Natural killer cell (primary cell): Measurements from ENCODE around the gene SLC26A3. TPM values are rescaled to one million over a fixed set of nuclear protein-coding genes. Genes with fewer than 3 reads are reported as not detected.

Experiments
- ATAC-seq, 3 donors: fragments of 150-1000 bp in 2 of 3; fragments of 200-7000 bp in 1 of 3; cut with Tn5 transposase; 1 replicate in 1 of 3; 2 replicates in 2 of 3; pipeline ENCODE4 v1.10.0; 2021; ENCODE audit warnings: mild to moderate bottlenecking in 2 of 3, moderate library complexity in 2 of 3
- DNase-seq, 2 donors: peaks; one replicate each; pipeline versions ENCODE4 v3.0.0 to v3.0.0-alpha.2; 2013 to 2021; ENCODE audit warnings: mixed read lengths in 1 of 2
- H3K27ac ChIP-seq: one replicate; pipeline ENCODE4 v1.5.1; 2013; ENCODE audit warnings: mild to moderate bottlenecking, low read length
- H3K27me3 ChIP-seq: one replicate; pipeline ENCODE4 v1.6.1; 2013; ENCODE audit warnings: low read length; ENCODE audit not compliant: control insufficient read depth, insufficient read depth
- H3K36me3 ChIP-seq: one replicate; pipeline ENCODE4 v1.6.1; 2013; ENCODE audit warnings: low read length; ENCODE audit not compliant: control insufficient read depth, insufficient read depth
- H3K4me1 ChIP-seq: one replicate; pipeline ENCODE4 v1.6.1; 2013; ENCODE audit warnings: low read length; ENCODE audit not compliant: control insufficient read depth, insufficient read depth
- H3K4me3 ChIP-seq: one replicate; pipeline ENCODE4 v1.5.1; 2013; ENCODE audit warnings: low read length
- H3K9me3 ChIP-seq: one replicate; pipeline ENCODE4 v1.6.1; 2013; ENCODE audit warnings: low read length; ENCODE audit not compliant: control insufficient read depth, insufficient read depth
- H3K27ac Mint-ChIP-seq, 2 donors: one replicate each; pipeline ENCODE4 v1.8.0; 2022; ENCODE audit warnings: mild to moderate bottlenecking in 2 of 2, mixed read lengths in 2 of 2, moderate library complexity in 1 of 2
- H3K27me3 Mint-ChIP-seq, 2 donors: one replicate each; pipeline ENCODE4 v1.8.0; 2022; ENCODE audit warnings: low read depth in 2 of 2, mixed read lengths in 2 of 2
- H3K36me3 Mint-ChIP-seq: one replicate; pipeline ENCODE4 v1.8.0; 2022; ENCODE audit warnings: mixed read lengths
- H3K4me1 Mint-ChIP-seq, 2 donors: one replicate each; pipeline ENCODE4 v1.8.0; 2022; ENCODE audit warnings: mixed read lengths in 2 of 2
- H3K4me3 Mint-ChIP-seq: one replicate; pipeline ENCODE4 v1.8.0; 2022; ENCODE audit warnings: mild to moderate bottlenecking, moderate library complexity, mixed read lengths
- H3K9me3 Mint-ChIP-seq, 2 donors: one replicate each; pipeline ENCODE4 v1.8.0; 2022; ENCODE audit warnings: mixed read lengths in 2 of 2
- WGBS: methylation state at CpG from one replicate; pipeline ENCODE4 v1.1.7; 2013; ENCODE audit warnings: missing lambda C conversion rate; ENCODE audit not compliant: insufficient coverage; 5-methylcytosine and 5-hydroxymethylcytosine counted together
- intact Hi-C: fragments of 100-400 bp; cut with micrococcal nuclease; formaldehyde crosslinking; loops from one replicate; pipeline ENCODE4 v1.14.2; 2022
- total RNA-seq, 4 donors: library from RNA; stranded (reverse); fragments of 120-200 nt in 1 of 4; gene quantifications; one replicate each; pipeline versions ENCODE4 v1.2.3 to v1.2.4, GENCODE V29; 2013 to 2022
- TF ChIP-seq, protein P1 (sequence below): fragments of 200-600 bp; IDR thresholded peaks from one replicate; pipeline ENCODE4 v1.8.0; 2022; ENCODE audit warnings: antibody characterized with exemption

SLC26A3 gene
- total RNA-seq, 3 donors from 2014 or later (not counting 1 experiment from before 2014, with no cell fraction given): not detected

DNA sequence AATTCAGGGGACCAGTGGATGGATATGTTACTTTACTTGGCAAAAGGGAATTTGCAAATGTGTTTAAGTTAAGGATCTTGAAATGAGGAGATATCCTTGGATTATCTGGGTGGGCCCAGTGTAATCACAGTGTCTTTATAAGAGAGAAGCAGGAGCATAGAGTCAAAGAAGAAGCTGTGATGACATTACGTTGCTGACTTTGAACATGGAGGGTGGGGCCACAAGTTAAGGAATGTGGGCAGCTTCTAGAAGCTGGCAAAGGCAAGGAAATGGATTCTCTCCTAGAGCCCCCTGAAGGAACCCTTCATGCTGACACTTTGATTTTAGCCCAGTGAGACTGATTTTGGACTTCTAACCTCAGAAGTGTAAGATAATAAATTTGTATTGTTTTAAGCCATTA lies 21.8 kb upstream of the SLC26A3 start:
- Histone ChIP-seq H3K4me3 (no peak overlapping the region), H3K36me3 (no peaks in the 10 kb centered on the region), H3K27ac (no peak overlapping the region), H3K4me1 (no peaks in the 10 kb centered on the region), H3K27me3 (no peaks in the 10 kb centered on the region), H3K9me3 (no peaks in the 10 kb centered on the region)
- ATAC-seq (no peak), DNase-seq (no peak)
- H3K9me3 Mint-ChIP-seq: no peaks in the 10 kb centered on the region
- no peak overlapping the region for H3K4me3 Mint-ChIP-seq
- TF ChIP-seq, protein P1, sequence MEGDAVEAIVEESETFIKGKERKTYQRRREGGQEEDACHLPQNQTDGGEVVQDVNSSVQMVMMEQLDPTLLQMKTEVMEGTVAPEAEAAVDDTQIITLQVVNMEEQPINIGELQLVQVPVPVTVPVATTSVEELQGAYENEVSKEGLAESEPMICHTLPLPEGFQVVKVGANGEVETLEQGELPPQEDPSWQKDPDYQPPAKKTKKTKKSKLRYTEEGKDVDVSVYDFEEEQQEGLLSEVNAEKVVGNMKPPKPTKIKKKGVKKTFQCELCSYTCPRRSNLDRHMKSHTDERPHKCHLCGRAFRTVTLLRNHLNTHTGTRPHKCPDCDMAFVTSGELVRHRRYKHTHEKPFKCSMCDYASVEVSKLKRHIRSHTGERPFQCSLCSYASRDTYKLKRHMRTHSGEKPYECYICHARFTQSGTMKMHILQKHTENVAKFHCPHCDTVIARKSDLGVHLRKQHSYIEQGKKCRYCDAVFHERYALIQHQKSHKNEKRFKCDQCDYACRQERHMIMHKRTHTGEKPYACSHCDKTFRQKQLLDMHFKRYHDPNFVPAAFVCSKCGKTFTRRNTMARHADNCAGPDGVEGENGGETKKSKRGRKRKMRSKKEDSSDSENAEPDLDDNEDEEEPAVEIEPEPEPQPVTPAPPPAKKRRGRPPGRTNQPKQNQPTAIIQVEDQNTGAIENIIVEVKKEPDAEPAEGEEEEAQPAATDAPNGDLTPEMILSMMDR: no peak
- H3K36me3 Mint-ChIP-seq: no peaks in the 10 kb centered on the region
- H3K4me1 Mint-ChIP-seq: no peaks in the 10 kb centered on the region
- WGBS: 85% methylated on average over 1 of the region's 1 CpG
- H3K27ac Mint-ChIP-seq: no peak overlapping the region
- peaks cover 1 to 3% of the 10 kb centered on the region in 2 donors for H3K27me3 Mint-ChIP-seq
- intact Hi-C loops: no loop called here

DNA sequence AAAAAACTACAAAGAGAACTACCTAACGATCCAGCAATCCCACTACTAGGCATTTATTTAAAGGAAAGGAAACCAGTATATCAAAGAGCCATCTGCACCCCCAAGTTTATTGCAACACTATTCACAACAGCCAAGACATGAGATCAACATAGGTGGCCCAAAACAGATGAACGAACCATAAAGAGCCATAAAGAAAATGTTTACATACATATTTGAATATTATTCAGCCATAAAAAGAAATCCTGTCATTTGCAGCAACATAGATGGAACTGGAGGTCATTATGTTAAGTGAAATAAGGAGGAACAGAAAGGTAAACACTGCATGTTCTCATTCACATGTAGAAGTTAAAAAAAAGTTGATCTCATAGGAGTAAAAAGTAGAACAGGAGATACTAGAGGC lies 15.6 kb upstream of the SLC26A3 start:
- TF ChIP-seq, protein P1: no peak
- no peak overlapping the region for H3K27ac Mint-ChIP-seq
- Histone ChIP-seq H3K9me3 (no peaks in the 10 kb centered on the region), H3K27me3 (no peaks in the 10 kb centered on the region), H3K36me3 (no peaks in the 10 kb centered on the region), H3K27ac (no peak overlapping the region), H3K4me3 (no peak overlapping the region), H3K4me1 (no peaks in the 10 kb centered on the region)
- no peak for ATAC-seq
- H3K9me3 Mint-ChIP-seq: no peaks in the 10 kb centered on the region
- no peaks in the 10 kb centered on the region for H3K4me1 Mint-ChIP-seq
- intact Hi-C loops: no loop called here
- H3K4me3 Mint-ChIP-seq: no peak overlapping the region
- WGBS: 100% methylated on average over 1 of the region's 2 CpGs
- H3K36me3 Mint-ChIP-seq: no peaks in the 10 kb centered on the region
- no peaks in the 10 kb centered on the region for H3K27me3 Mint-ChIP-seq
- DNase-seq: no peak

DNA sequence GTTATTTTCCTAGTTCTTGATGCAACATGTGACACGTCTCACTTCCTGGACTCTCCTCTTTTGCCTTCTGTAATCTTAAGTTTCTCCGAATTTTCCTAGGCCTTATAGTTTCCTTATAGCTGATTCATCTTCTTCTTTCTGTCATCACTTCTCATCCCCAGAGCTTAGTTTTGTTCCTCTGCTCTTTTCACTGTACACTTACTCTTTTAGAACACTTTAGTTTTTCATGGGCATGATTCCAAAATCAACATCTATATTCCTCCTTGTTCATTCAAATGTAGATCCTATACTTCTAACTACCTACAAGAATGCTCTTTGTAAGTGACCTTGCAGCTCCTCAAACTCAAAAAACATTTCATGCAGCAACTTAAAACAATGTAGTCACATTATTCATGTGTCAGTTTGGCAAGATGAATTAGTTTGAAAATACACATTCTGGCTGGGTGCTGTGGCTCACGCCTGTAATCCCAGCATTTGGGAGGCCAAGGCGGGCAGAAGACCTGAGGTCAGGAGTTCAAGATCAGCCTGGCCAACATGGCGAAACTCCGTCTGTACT lies 13.1 kb upstream of the SLC26A3 start:
- Mint-ChIP-seq H3K4me3 (no peak overlapping the region), H3K36me3 (no peaks in the 10 kb centered on the region), H3K27ac (no peak overlapping the region), H3K4me1 (no peaks in the 10 kb centered on the region), H3K9me3 (no peaks in the 10 kb centered on the region), H3K27me3 (no peaks in the 10 kb centered on the region)
- Histone ChIP-seq H3K4me3 (no peak overlapping the region), H3K9me3 (no peaks in the 10 kb centered on the region), H3K27ac (no peak overlapping the region), H3K27me3 (no peaks in the 10 kb centered on the region), H3K4me1 (no peaks in the 10 kb centered on the region), H3K36me3 (no peaks in the 10 kb centered on the region)
- ATAC-seq: no peak
- DNase-seq: no peak
- intact Hi-C loops: no loop called here
- WGBS: 85% methylated on average over 6 of the region's 6 CpGs
- TF ChIP-seq, protein P1: no peak

GRCh38 chr7:107815254-107815882 lies 12.3 kb upstream of the SLC26A3 start:
- intact Hi-C loops: no loop called here
- no peak overlapping the region for H3K27ac ChIP-seq

More at GRCh38 chr7:107815254-107815882, 12.3 kb upstream of the SLC26A3 start:
- ATAC-seq: no peak
- DNase-seq: no peak
- no peak overlapping the region for H3K4me3 ChIP-seq
- H3K27ac Mint-ChIP-seq: no peak overlapping the region
- H3K36me3 Mint-ChIP-seq: no peaks in the 10 kb centered on the region
- WGBS: 37% methylated on average over 3 of the region's 4 CpGs
- no peaks in the 10 kb centered on the region for H3K27me3 ChIP-seq
- no peaks in the 10 kb centered on the region for H3K36me3 ChIP-seq
- H3K9me3 Mint-ChIP-seq: no peaks in the 10 kb centered on the region
- H3K27me3 Mint-ChIP-seq: no peaks in the 10 kb centered on the region
- no peaks in the 10 kb centered on the region for H3K4me1 Mint-ChIP-seq
- no peak overlapping the region for H3K4me3 Mint-ChIP-seq
- no peaks in the 10 kb centered on the region for H3K4me1 ChIP-seq
- TF ChIP-seq, protein P1: no peak
- no peaks in the 10 kb centered on the region for H3K9me3 ChIP-seq
